Fibroblast of mammary gland (primary cell): Measurements from ENCODE around the gene SIN3A.
"Not testable (repeated sequence)": the region's sequence is repeated elsewhere in the genome, so short reads cannot be mapped to it uniquely, and the experiment has no call there.

Experiments used
- DNase-seq: peaks from one replicate; pipeline ENCODE4 v3.0.0-alpha.2; 2010; ENCODE audit warnings: low read depth
- H3K4me3 ChIP-seq: 2 replicates; pipeline ENCODE4 v1.5.1; 2011; ENCODE audit warnings: low read depth, mild to moderate bottlenecking, low read length, moderate library complexity; ENCODE audit not compliant: control insufficient read depth
- TF ChIP-seq, protein P1 (sequence below): conservative IDR thresholded peaks from 2 replicates; pipeline ENCODE4 v1.5.1; 2011; ENCODE audit warnings: low read depth, low read length, inconsistent platforms; ENCODE audit not compliant: control insufficient read depth, insufficient read depth

Gene SIN3A

DNA sequence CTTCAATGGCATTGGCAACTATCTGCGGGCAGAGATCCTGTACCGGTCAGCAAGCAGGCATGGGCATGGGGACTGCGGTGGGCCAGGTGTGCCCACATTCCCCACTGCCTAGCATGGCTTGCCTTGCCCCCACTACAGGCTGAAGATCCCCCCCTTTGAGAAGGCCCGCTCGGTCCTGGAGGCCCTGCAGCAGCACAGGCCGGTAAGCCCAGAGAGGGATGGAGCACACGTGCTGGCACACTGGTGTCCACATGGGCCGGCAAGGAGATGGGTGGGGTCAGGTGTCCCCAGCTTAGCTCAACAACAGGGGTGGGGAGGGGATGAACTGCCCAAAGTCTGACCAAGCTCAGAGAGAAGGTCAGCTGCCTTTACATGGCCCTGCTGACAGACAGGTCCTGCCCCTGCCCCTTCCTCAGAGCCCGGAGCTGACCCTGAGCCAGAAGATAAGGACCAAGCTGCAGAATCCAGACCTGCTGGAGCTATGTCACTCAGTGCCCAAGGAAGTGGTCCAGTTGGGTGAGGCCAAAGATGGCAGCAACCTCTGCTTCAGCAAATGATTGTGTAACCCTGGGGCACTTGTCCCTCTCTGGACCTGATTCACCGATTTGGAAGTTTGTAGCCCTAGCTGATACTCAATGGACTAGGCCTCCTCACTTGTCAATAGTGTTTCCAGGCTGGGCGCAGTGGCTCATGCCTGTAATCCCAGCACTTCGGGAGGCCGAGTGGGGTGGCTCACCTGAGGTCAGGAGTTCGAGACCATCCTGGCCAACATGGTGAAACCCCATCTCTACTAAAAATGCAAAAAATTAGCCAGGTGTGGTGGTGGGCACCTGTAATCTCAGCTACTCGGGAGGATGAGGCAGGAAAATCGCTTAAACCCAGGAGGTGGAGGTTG is 99.1 kb downstream of the SIN3A start:
- no peak for DNase-seq
- no peak overlapping the region for H3K4me3 ChIP-seq
- TF ChIP-seq, protein P1, sequence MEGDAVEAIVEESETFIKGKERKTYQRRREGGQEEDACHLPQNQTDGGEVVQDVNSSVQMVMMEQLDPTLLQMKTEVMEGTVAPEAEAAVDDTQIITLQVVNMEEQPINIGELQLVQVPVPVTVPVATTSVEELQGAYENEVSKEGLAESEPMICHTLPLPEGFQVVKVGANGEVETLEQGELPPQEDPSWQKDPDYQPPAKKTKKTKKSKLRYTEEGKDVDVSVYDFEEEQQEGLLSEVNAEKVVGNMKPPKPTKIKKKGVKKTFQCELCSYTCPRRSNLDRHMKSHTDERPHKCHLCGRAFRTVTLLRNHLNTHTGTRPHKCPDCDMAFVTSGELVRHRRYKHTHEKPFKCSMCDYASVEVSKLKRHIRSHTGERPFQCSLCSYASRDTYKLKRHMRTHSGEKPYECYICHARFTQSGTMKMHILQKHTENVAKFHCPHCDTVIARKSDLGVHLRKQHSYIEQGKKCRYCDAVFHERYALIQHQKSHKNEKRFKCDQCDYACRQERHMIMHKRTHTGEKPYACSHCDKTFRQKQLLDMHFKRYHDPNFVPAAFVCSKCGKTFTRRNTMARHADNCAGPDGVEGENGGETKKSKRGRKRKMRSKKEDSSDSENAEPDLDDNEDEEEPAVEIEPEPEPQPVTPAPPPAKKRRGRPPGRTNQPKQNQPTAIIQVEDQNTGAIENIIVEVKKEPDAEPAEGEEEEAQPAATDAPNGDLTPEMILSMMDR: no peak

DNA sequence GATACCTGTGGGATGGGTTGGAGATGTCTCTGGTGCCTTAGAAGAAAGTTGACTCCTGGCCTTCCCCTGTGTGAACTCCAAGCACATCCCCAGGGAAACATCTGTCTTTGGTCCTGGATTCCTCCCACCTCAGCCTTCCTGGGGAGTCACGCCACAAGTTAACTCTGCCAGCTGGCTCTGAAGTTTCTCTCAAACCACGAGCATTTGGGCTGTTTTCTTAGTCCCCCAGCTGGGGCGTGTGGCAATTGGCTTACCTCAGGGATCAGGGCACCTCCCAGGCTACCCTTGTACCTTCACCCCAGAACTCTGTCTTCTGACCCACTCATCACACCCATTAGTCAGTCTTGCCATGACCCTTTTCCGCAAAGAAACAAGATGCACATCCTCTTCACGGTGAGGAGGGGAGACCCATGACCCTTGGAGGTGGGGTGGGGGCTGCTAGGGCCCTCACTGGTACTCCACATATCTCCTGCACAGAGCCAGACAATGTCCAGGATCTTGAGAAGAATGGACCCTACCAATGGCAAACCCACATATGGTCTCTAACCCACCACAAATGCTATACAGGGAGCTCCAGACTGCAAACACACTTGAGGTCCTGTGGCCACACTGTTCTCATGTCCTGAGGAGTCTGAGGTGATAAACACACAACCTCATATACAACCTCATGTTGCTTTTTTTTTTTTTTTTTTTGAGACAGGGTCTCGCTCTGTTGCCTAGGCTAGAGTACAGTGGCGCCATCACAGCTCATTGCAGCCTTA is 100.7 kb downstream of the SIN3A start:
- TF ChIP-seq, protein P1: no peak
- peak; percentile 66 for DNase-seq
- no peak overlapping the region for H3K4me3 ChIP-seq

DNA sequence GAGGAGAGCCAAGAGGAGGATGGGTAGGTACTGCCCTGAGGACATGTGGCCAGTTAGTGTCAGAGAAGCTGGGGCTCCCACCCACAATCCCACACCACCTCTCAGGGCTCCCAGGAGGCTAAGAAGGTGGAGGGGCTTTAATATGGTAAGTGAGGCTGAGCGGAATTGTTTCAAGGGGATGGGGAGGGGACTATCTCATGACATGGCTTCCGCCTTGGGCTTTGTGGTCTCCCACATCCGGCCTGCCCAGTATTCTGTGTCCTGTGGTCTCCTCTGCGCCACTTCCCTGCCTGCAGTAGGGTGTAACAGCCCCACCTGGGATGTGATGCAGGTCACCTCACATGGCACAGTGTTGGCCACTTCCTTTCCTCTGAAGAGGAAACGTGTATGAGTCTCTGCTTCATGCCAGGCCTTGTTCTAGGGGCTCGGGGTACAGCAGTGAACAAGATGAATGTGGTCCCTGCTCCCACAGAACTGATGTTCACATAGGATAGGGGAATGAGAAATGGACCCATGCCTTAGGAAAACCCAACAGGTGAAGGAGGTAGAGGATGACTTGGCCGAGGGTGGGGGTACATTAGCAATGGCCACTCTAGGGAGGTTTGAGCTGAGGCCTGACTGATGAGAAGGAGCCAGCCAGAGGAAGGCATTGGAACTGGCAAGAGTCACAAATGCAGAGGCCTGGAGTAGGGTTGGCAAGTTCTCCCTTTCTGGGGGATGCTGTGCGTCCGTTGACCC is 101.5 kb downstream of the SIN3A start:
- no peak for DNase-seq
- H3K4me3 ChIP-seq: no peak overlapping the region
- TF ChIP-seq, protein P1: no peak

DNA sequence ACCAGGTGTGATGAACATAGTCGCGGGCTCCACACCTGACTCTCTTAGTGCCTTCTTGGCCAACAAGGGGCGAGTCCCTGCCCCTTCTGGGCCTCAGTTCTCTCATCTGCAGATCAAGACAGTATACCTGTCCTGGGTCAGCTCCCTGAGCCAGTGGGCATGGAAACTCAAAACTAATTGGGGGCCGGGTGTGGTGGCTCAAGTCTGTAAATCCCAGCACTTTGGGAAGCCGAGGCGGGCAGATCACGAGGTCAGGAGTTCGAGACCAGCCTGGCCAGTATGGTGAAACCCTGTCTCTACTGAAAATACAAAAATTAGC is 102.2 kb downstream of the SIN3A start:
- DNase-seq, H3K4me3 ChIP-seq: not testable (repeated sequence)

DNA sequence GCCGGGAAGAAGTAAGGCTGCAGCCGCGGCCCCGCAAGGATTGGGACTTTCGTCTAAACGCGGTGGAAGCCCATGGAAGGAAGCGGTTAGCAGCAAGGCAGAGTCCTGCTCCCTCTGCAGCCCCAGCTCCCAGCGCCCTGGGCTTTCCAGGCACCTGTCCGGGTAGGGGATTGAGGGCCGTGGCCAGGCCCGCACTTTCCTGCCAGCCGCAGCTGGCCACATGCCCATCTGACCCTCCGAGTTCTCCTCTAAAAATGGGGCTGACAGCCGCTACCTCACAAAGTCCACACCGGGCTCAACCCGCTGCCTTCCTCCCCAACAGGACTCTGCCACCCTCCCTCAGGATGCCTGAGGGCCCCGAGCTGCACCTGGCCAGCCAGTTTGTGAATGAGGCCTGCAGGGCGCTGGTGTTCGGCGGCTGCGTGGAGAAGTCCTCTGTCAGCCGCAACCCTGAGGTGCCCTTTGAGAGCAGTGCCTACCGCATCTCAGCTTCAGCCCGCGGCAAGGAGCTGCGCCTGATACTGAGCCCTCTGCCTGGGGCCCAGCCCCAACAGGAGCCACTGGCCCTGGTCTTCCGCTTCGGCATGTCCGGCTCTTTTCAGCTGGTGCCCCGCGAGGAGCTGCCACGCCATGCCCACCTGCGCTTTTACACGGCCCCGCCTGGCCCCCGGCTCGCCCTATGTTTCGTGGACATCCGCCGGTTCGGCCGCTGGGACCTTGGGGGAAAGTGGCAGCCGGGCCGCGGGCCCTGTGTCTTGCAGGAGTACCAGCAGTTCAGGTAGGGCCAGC is 102.7 kb downstream of the SIN3A start:
- no peak for DNase-seq

DNA sequence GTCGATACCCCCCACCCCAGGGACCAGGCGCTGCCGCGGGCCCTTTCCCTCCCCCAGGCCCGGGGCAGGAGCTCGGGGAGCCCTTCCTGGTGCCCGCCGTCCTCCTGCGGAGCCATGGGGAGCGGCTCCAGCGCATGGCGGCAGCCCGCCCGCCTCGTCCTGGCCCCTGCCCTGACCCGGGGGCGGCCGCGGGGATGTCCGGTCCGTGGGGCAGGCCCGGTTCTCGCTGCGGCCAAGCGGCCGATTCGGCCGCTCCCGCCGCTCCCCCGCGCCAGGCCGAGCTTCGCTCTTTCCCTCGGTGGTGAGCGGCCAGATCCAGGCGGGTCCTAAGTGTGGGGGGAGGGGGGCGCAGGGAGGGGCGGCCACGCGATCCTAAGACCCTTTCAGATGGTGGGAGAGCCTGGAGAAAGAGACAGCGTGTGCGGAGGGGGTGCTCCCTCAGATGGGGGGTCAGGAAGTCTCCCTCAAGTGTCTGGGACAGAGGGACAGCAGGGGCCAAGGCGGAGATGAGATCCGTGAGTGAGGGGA is 103.4 kb downstream of the SIN3A start:
- TF ChIP-seq, protein P1: no peak
- peak overlapping the region; percentile 64 for H3K4me3 ChIP-seq
- no peak for DNase-seq

More for the DNA sequence above, 102.7 kb downstream of the SIN3A start:
- H3K4me3 ChIP-seq: peak overlapping the region; percentile 64
- TF ChIP-seq, protein P1: no peak
